GM18951 (cell line): ENCODE data around the gene USPL1.

Experiments
- POLR2A ChIP-seq: IDR thresholded peaks from 4 replicates; pipeline ENCODE4 v1.6.1; 2011; ENCODE audit warnings: mild to moderate bottlenecking; ENCODE audit not compliant: insufficient read length, insufficient read depth; ENCODE audit errors: extremely low read depth
- in situ Hi-C: fragments of 300-500 bp; cut with MboI; formaldehyde crosslinking; loops from one replicate; pipeline ENCODE4 v1.12.0; 2022; ENCODE audit warnings: low sequenced_read_pairs, mixed read lengths, inconsistent platforms; ENCODE audit not compliant: unreplicated experiment

USPL1 gene

DNA sequence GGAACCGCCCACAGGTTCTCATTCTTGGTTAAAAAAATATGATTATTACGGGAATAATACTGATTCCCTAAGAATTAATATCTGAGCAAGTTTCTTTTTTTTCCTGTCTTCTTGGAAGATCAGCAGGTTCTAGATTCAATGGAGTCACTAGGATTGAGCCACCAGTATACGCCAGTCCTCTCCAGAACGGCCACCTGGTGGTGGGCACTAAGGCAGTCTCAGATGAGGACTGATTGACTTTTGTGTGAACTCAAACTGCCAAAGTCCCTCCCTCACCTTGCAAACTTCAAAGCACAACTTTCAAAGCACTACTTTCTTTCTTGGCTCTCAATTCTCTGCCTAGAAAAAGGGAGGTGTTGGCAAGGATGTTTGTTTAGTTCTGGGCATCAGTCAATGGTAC, 84.3 kb downstream of the USPL1 start:
- in situ Hi-C loops: no loop called here
- no peak for TF ChIP-seq POLR2A

DNA sequence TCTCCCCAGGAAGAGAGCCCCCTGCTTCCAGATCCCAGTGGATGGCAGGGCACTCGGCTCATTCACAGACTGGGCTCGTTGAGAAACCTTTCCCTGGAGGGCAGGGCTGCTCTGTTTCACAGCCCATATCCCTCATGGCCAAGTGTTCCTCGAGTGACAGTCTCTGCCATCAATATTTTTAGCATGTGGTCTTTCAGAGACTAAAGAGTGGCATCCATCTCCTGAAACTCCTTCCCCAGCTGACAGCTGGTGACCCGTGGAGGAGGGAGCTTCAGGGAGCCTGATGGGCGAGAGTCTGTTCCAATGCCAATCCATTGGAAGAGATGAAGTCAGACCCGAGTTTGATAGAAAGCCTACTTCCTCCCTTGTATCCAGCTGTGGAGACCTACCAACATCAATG, 86.9 kb downstream of the USPL1 start:
- no peak for TF ChIP-seq POLR2A
- in situ Hi-C loops: no loop called here

DNA sequence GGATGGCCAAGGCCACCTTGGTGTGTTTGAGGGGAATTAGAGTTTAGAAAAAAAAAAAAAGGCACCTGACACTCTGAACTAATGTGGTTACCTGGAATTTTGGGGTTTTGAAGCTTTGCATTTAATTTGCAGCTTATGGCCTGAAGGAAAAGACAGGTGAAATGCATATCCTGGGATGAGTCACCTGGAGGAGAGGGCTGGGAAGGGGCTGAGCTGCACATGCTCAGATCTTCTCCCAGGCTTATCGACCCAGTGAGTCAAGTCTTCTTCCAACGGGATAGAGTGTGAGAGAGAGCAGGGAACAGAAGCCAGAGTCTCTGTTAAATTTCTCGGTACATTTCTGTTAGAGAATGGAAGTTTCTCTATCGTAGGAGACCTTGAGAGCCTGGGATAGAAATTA, 88.0 kb downstream of the USPL1 start:
- in situ Hi-C loops: no loop called here

DNA sequence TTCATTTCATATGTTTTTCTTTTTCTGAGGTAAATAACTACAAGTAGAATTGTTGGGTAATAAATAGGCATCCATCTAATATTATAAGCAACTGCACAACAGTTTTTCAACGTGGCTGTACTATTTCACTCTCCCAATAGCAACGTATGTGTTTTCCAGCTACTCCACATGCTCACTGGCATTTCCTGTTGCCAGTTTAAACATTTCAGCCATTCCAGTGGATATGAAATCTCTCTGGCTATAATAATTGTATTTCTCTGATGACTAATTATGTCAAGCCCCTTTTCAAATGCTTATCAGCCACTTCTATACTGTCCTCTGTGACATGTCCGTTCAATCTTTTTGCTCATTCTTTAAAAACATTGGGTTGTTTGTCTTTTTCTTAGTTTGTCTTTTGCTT, 90.8 kb downstream of the USPL1 start:
- in situ Hi-C loops: no loop called here

More for the DNA sequence above, 88.0 kb downstream of the USPL1 start:
- TF ChIP-seq POLR2A: no peak

More for the DNA sequence above, 90.8 kb downstream of the USPL1 start:
- TF ChIP-seq POLR2A: no peak
